Measurements from ENCODE around the gene FOSL2.

FOSL2 gene

DNA sequence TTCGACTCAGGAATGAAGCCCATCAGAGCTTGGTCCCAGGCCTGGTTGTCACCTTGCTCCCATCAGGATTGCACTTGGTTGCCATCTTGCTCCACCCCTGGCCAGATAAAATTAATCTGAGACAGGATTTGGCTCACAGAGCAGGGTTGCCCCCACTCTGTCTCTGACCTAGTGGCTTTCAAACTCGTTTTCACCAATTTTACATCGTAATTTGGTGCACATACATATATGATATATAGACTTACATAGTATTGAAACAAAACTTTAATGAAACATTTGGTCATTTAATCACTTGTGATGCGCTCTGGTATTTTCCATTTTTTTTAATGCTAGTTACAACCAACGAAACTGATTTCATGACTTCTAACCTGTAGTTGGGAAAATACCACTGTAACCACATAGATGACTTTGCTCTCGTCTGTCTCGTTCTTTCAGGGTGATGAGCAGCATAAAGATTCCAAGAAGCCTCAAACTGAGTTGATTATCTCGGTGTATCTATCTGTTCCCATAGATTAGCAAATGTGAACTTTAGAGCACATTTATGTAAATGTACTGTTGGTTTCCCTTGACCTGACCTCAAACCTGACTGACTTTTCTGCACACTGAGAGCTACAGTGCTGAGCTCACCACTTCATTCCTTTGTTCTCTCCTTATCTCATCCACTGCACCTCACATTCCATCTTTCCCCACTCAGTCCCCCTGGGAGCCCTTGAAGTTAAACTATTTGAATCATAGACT lies 72.7 kb downstream of the FOSL2 start:
- no peak overlapping the region for H3K27ac ChIP-seq
- no peak for DNase-seq (ENCODE audit: low read depth, low spot score)

All from epithelial cell of prostate (primary cell).